HG03139 (cell line): ENCODE data around the gene CGN.

Experiments
- ATAC-seq: cut with Tn5 transposase; IDR thresholded peaks from one replicate; pipeline ENCODE4 v1.9.1; 2021; ENCODE audit not compliant: unreplicated experiment

Gene CGN

GRCh38 chr1:151510957-151511635 is at the start of gene CGN:
Gene CGN (plus strand): TSS chr1:151511387. CDS start chr1:151518520, 7,133 bp downstream.
- peak; percentile 69 for ATAC-seq

- no peak for ATAC-seq
Observed at GRCh38 chr1:151461694-151462093, 49.5 kb upstream of the CGN start.

- no peak for ATAC-seq
Observed at GRCh38 chr1:151465026-151465425, 46.2 kb upstream of the CGN start.

GRCh38 chr1:151472856-151473731 is 38.1 kb upstream of the CGN start:
- ATAC-seq = no peak

- no peak for ATAC-seq
Observed at GRCh38 chr1:151474745-151475144, 36.4 kb upstream of the CGN start.

- ATAC-seq = no peak
Observed at GRCh38 chr1:151475175-151475574, 36.0 kb upstream of the CGN start.

GRCh38 chr1:151476083-151476482 is 35.1 kb upstream of the CGN start:
- no peak for ATAC-seq

GRCh38 chr1:151477066-151477465 is 34.1 kb upstream of the CGN start:
- ATAC-seq = no peak

GRCh38 chr1:151478140-151478812 is 32.9 kb upstream of the CGN start:
- ATAC-seq = no peak

- ATAC-seq = no peak
Observed at GRCh38 chr1:151478923-151479322, 32.3 kb upstream of the CGN start.

GRCh38 chr1:151479462-151479861 is 31.7 kb upstream of the CGN start:
- no peak for ATAC-seq

GRCh38 chr1:151482017-151482416 is 29.2 kb upstream of the CGN start:
- ATAC-seq = no peak

GRCh38 chr1:151485685-151486255 is 25.4 kb upstream of the CGN start:
- no peak for ATAC-seq

- no peak for ATAC-seq
Observed at GRCh38 chr1:151486557-151486956, 24.6 kb upstream of the CGN start.

- no peak for ATAC-seq
Observed at GRCh38 chr1:151491641-151492040, 19.5 kb upstream of the CGN start.

- no peak for ATAC-seq
Observed at GRCh38 chr1:151492120-151492519, 19.1 kb upstream of the CGN start.

GRCh38 chr1:151493042-151493441 is 18.1 kb upstream of the CGN start:
- ATAC-seq = no peak

GRCh38 chr1:151494741-151495281 is 16.4 kb upstream of the CGN start:
- ATAC-seq = no peak

GRCh38 chr1:151495316-151495715 is 15.9 kb upstream of the CGN start:
- no peak for ATAC-seq

- ATAC-seq = no peak
Observed at GRCh38 chr1:151499365-151499764, 11.8 kb upstream of the CGN start.

GRCh38 chr1:151499930-151500329 is 11.3 kb upstream of the CGN start:
- ATAC-seq = no peak
